DND-41 (cell line): ENCODE data around the gene ZNF644.

Source experiments
- ATAC-seq: fragments of 200-7000 bp; cut with Tn5 transposase; 3 replicates; pipeline ENCODE4 v1.9.1; 2021; ENCODE audit warnings: low read depth; ENCODE audit not compliant: insufficient read depth
- DNase-seq: peaks from one replicate; pipeline ENCODE4 v3.0.0-alpha.2; 2020
- H2AFZ ChIP-seq: 2 replicates; pipeline ENCODE4 v1.6.0; 2012; ENCODE audit warnings: low read depth, low read length
- H3K27ac ChIP-seq: 2 replicates; pipeline ENCODE4 v1.5.1; 2012; ENCODE audit warnings: low read length, inconsistent platforms
- H3K27me3 ChIP-seq: fragments of 200-600 bp; sonication (generic); 2 replicates; pipeline ENCODE4 v1.6.0; 2012; ENCODE audit warnings: low read length, mild to moderate bottlenecking, inconsistent platforms; ENCODE audit not compliant: insufficient read depth, poor library complexity
- H3K36me3 ChIP-seq: 2 replicates; pipeline ENCODE4 v1.5.1; 2012; ENCODE audit warnings: low read length, inconsistent platforms; ENCODE audit not compliant: insufficient read depth
- H3K4me1 ChIP-seq: 2 replicates; pipeline ENCODE4 v1.5.1; 2012; ENCODE audit warnings: mild to moderate bottlenecking, low read length; ENCODE audit not compliant: insufficient read depth
- H3K4me2 ChIP-seq: 2 replicates; pipeline ENCODE4 v1.6.0; 2012; ENCODE audit warnings: mild to moderate bottlenecking, moderate library complexity, low read length, inconsistent platforms; ENCODE audit not compliant: insufficient read depth
- H3K4me3 ChIP-seq, 2 experiments: fragments of 200-600 bp in 1 of 2; shearing (Covaris generic) in 1 of 2; 2 replicates each; pipeline ENCODE4 v1.5.1; 2012 to 2016; ENCODE audit warnings: inconsistent platforms in 2 of 2, low read length in 2 of 2, mild to moderate bottlenecking in 2 of 2, low read depth in 1 of 2, moderate library complexity in 1 of 2
- H3K79me2 ChIP-seq: 2 replicates; pipeline ENCODE4 v1.6.0; 2012; ENCODE audit warnings: low read length, inconsistent platforms; ENCODE audit not compliant: insufficient read depth
- H3K9ac ChIP-seq: 2 replicates; pipeline ENCODE4 v1.6.0; 2012; ENCODE audit warnings: low read depth, mild to moderate bottlenecking, inconsistent platforms, low read length, moderate library complexity
- H3K9me3 ChIP-seq: 2 replicates; pipeline ENCODE4 v1.5.1; 2012; ENCODE audit warnings: low read length, moderate library complexity, mild to moderate bottlenecking, inconsistent platforms; ENCODE audit not compliant: insufficient read depth, severe bottlenecking
- H4K20me1 ChIP-seq: 2 replicates; pipeline ENCODE4 v1.6.0; 2012; ENCODE audit warnings: low read length; ENCODE audit not compliant: insufficient read depth
- CTCF ChIP-seq: IDR thresholded peaks from 2 replicates; pipeline ENCODE4 v1.5.1; 2012; ENCODE audit warnings: borderline replicate concordance, low read length, moderate library complexity, mild to moderate bottlenecking; ENCODE audit not compliant: poor library complexity, severe bottlenecking; ENCODE audit errors: extremely low read depth
- EZH2 ChIP-seq: IDR thresholded peaks from 3 replicates; pipeline ENCODE4 v1.6.1; 2012; ENCODE audit warnings: borderline replicate concordance, low read depth, mild to moderate bottlenecking, moderate library complexity, low read length, inconsistent platforms; ENCODE audit not compliant: severe bottlenecking

ZNF644 gene

GRCh38 chr1:90989302-90989701 is 32.5 kb downstream of the ZNF644 start:
- peaks cover 41% of the 10 kb centered on the region; the same call in 1 of the 2 replicates for H4K20me1 ChIP-seq
- no peak overlapping the region for H2AFZ ChIP-seq
- ATAC-seq (no peak), DNase-seq (no peak)
- H3K4me1 ChIP-seq, result no peaks in the 10 kb centered on the region
- H3K79me2 ChIP-seq, result peaks cover 100% of the 10 kb centered on the region
- no peak overlapping the region for H3K27ac ChIP-seq
- peaks cover 47% of the 10 kb centered on the region for H3K36me3 ChIP-seq
- peaks cover 23% of the 10 kb centered on the region for H3K9me3 ChIP-seq
- TF ChIP-seq CTCF (no peak), EZH2 (no peak)
- no peak overlapping the region for H3K4me2 ChIP-seq
- no peaks in the 10 kb centered on the region for H3K27me3 ChIP-seq
- no peak overlapping the region for H3K4me3 ChIP-seq
- no peak overlapping the region for H3K9ac ChIP-seq

- no peak overlapping the region for H2AFZ ChIP-seq
- H3K79me2 ChIP-seq, result peaks cover 100% of the 10 kb centered on the region
- H3K36me3 ChIP-seq, result peaks cover 49% of the 10 kb centered on the region
- peaks cover 39% of the 10 kb centered on the region; the same call in 1 of the 2 replicates for H4K20me1 ChIP-seq
- TF ChIP-seq CTCF (no peak), EZH2 (no peak)
- ATAC-seq (no peak), DNase-seq (no peak)
- no peaks in the 10 kb centered on the region for H3K27me3 ChIP-seq
- H3K9ac ChIP-seq, result no peak overlapping the region
- no peak overlapping the region for H3K4me3 ChIP-seq
- no peak overlapping the region for H3K4me2 ChIP-seq
- H3K27ac ChIP-seq, result no peak overlapping the region
- H3K4me1 ChIP-seq, result no peaks in the 10 kb centered on the region
- peaks cover 23% of the 10 kb centered on the region for H3K9me3 ChIP-seq
Measured at GRCh38 chr1:90987841-90988240, 34.0 kb downstream of the ZNF644 start.

GRCh38 chr1:90986953-90987352 is 34.9 kb downstream of the ZNF644 start:
- peaks cover 21% of the 10 kb centered on the region for H3K9me3 ChIP-seq
- no peak overlapping the region for H2AFZ ChIP-seq
- H3K27ac ChIP-seq, result no peak overlapping the region
- H3K27me3 ChIP-seq, result no peaks in the 10 kb centered on the region
- H3K4me2 ChIP-seq, result no peak overlapping the region
- no peak overlapping the region for H3K9ac ChIP-seq
- DNase-seq (no peak), ATAC-seq (no peak)
- peaks cover 41% of the 10 kb centered on the region for H3K36me3 ChIP-seq
- H3K79me2 ChIP-seq, result peaks cover 99% of the 10 kb centered on the region
- H4K20me1 ChIP-seq, result peaks cover 34% of the 10 kb centered on the region; the same call in 1 of the 2 replicates
- TF ChIP-seq EZH2 (no peak), CTCF (no peak)
- no peaks in the 10 kb centered on the region for H3K4me1 ChIP-seq
- H3K4me3 ChIP-seq, result no peak overlapping the region

- TF ChIP-seq CTCF (no peak), EZH2 (no peak)
Measured at GRCh38 chr1:90977522-90977921, 44.3 kb downstream of the ZNF644 start.

More at GRCh38 chr1:90977522-90977921, 44.3 kb downstream of the ZNF644 start:
- DNase-seq (no peak), ATAC-seq (no peak)
- no peak overlapping the region for H3K9ac ChIP-seq
- H3K27ac ChIP-seq, result no peak overlapping the region
- H3K4me2 ChIP-seq, result no peak overlapping the region
- H2AFZ ChIP-seq, result no peak overlapping the region
- H3K79me2 ChIP-seq, result peaks cover 96% of the 10 kb centered on the region
- peaks cover 55% of the 10 kb centered on the region for H3K36me3 ChIP-seq
- no peaks in the 10 kb centered on the region for H3K9me3 ChIP-seq
- no peaks in the 10 kb centered on the region for H3K27me3 ChIP-seq
- H3K4me1 ChIP-seq, result no peaks in the 10 kb centered on the region
- H4K20me1 ChIP-seq, result peaks cover 11% of the 10 kb centered on the region; the same call in 1 of the 2 replicates
- H3K4me3 ChIP-seq, result no peak overlapping the region
